ENCODE results near the gene CD38.
A peak's percentile ranks its signal among the peaks of the same experiment; 100 is the strongest.

Gene CD38

GRCh38 chr4:15870079-15870478 lies 92.0 kb downstream of the CD38 start:
- DNase-seq = peak; percentile 86

- no peak for DNase-seq
These were observed 93.0 kb downstream of the CD38 start for GRCh38 chr4:15870921-15871664.

GRCh38 chr4:15873117-15873516 lies 95.0 kb downstream of the CD38 start:
- DNase-seq = no peak

GRCh38 chr4:15874671-15875070 lies 96.5 kb downstream of the CD38 start:
- DNase-seq = no peak

- DNase-seq = no peak
These were observed 97.7 kb downstream of the CD38 start for GRCh38 chr4:15875663-15876460.

- no peak for DNase-seq
These were observed 99.9 kb downstream of the CD38 start for GRCh38 chr4:15878011-15878410.

- no peak for DNase-seq
These were observed 103.7 kb downstream of the CD38 start for GRCh38 chr4:15881820-15882219.

GRCh38 chr4:15882675-15883086 lies 104.6 kb downstream of the CD38 start:
- peak; percentile 42 for DNase-seq

- no peak for DNase-seq
These were observed 105.6 kb downstream of the CD38 start for GRCh38 chr4:15883610-15884243.

- no peak for DNase-seq
These were observed 106.5 kb downstream of the CD38 start for GRCh38 chr4:15884666-15885065.

- no peak for DNase-seq
These were observed 107.3 kb downstream of the CD38 start for GRCh38 chr4:15885422-15885821.

GRCh38 chr4:15888515-15888914 lies 110.4 kb downstream of the CD38 start:
- DNase-seq = no peak

- DNase-seq = no peak
These were observed 112.2 kb downstream of the CD38 start for GRCh38 chr4:15890246-15890829.

- no peak for DNase-seq
These were observed 113.2 kb downstream of the CD38 start for GRCh38 chr4:15891312-15891711.

GRCh38 chr4:15893962-15894361 lies 115.8 kb downstream of the CD38 start:
- DNase-seq = no peak

GRCh38 chr4:15894393-15894792 lies 116.3 kb downstream of the CD38 start:
- no peak for DNase-seq

GRCh38 chr4:15894921-15895916 lies 117.1 kb downstream of the CD38 start:
- DNase-seq = no peak

GRCh38 chr4:15897577-15897976 lies 119.4 kb downstream of the CD38 start:
- no peak for DNase-seq

GRCh38 chr4:15898902-15899301 lies 120.8 kb downstream of the CD38 start:
- no peak for DNase-seq

- no peak for DNase-seq
These were observed 121.4 kb downstream of the CD38 start for GRCh38 chr4:15899511-15899910.

GRCh38 chr4:15901007-15901406 lies 122.9 kb downstream of the CD38 start:
- DNase-seq = no peak

GRCh38 chr4:15901998-15902397 lies 123.9 kb downstream of the CD38 start:
- DNase-seq = no peak
